ENCODE measurements around the gene LRRC8D.

DNA sequence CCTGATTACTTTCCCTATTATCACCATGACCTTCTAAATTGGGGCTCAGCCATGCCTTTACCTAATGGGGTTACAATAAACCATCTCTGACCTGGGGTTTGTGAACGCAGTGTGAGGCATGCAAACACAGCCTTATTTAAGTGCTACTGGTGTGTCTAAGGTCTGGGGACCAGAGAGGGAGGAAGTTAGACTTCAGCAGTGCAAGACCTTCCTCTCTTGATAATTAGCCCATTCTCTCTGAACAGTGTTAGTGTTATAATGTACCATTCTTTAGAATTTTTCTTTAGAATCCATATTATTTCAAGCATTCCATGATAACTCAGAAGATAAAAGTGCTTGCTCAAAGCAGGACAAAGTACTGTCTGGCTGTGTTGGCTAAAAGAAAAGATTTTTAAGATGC is 10.5 kb upstream of the LRRC8D start:
- no peak for TF ChIP-seq POLR2AphosphoS5 (IDR thresholded peaks at IDR 0.05; ENCODE audit: low read depth, low read length)
- TF ChIP-seq TAF1 (IDR thresholded peaks at IDR 0.05; ENCODE audit: borderline replicate concordance, low read depth, low read length): no peak
- no peak for TF ChIP-seq POLR2A (IDR thresholded peaks at IDR 0.05; ENCODE audit: low read depth, low read length)

Measured in GM12892 (cell line).